Measurements from ENCODE around the gene NPEPL1.
"Not testable (repeated sequence)": the region's sequence is repeated elsewhere in the genome, so short reads cannot be mapped to it uniquely, and the experiment has no call there.

NPEPL1 gene

GRCh38 chr20:58692579-58693225, at the start of gene NPEPL1:
Gene NPEPL1, plus strand, starts transcription at chr20:58692800. Its CDS starts 101 bp downstream, at chr20:58692901.
- peak; percentile 37 for DNase-seq (ENCODE audit: low read depth)

- not testable (repeated sequence) for DNase-seq (ENCODE audit: low read depth)
Observed at GRCh38 chr20:58642896-58643295, 49.7 kb upstream of the NPEPL1 start.

GRCh38 chr20:58645412-58645968, 47.1 kb upstream of the NPEPL1 start:
- no peak for DNase-seq (ENCODE audit: low read depth)

- no peak for DNase-seq (ENCODE audit: low read depth)
Observed at GRCh38 chr20:58646257-58646656, 46.3 kb upstream of the NPEPL1 start.

GRCh38 chr20:58646703-58647102, 45.9 kb upstream of the NPEPL1 start:
- DNase-seq (ENCODE audit: low read depth), result no peak

- no peak for DNase-seq (ENCODE audit: low read depth)
Observed at GRCh38 chr20:58647162-58647795, 45.3 kb upstream of the NPEPL1 start.

GRCh38 chr20:58647796-58648501, 44.7 kb upstream of the NPEPL1 start:
- no peak for DNase-seq (ENCODE audit: low read depth)

GRCh38 chr20:58648502-58648825, 44.1 kb upstream of the NPEPL1 start:
- DNase-seq (ENCODE audit: low read depth), result not testable (repeated sequence)

- DNase-seq (ENCODE audit: low read depth), result no peak
Observed at GRCh38 chr20:58649288-58650180, 43.1 kb upstream of the NPEPL1 start.

GRCh38 chr20:58650181-58650775, 42.3 kb upstream of the NPEPL1 start:
- DNase-seq (ENCODE audit: low read depth), result no peak

GRCh38 chr20:58650776-58651558, 41.6 kb upstream of the NPEPL1 start, which contains the start of gene STX16:
Gene STX16, plus strand, starts transcription at chr20:58651283. Its CDS starts 724 bp downstream, at chr20:58652007.
- DNase-seq (ENCODE audit: low read depth), result no peak

- DNase-seq (ENCODE audit: low read depth), result no peak
Observed at GRCh38 chr20:58651559-58651945, 41.0 kb upstream of the NPEPL1 start.

GRCh38 chr20:58651946-58652605, 40.5 kb upstream of the NPEPL1 start:
- no peak for DNase-seq (ENCODE audit: low read depth)

- DNase-seq (ENCODE audit: low read depth), result no peak
Observed at GRCh38 chr20:58652606-58653294, 39.9 kb upstream of the NPEPL1 start.

GRCh38 chr20:58654337-58654736, 38.3 kb upstream of the NPEPL1 start:
- no peak for DNase-seq (ENCODE audit: low read depth)

GRCh38 chr20:58655328-58656107, 37.1 kb upstream of the NPEPL1 start:
- DNase-seq (ENCODE audit: low read depth), result no peak

GRCh38 chr20:58656831-58657230, 35.8 kb upstream of the NPEPL1 start:
- no peak for DNase-seq (ENCODE audit: low read depth)

- DNase-seq (ENCODE audit: low read depth), result no peak
Observed at GRCh38 chr20:58657262-58657661, 35.3 kb upstream of the NPEPL1 start.

- no peak for DNase-seq (ENCODE audit: low read depth)
Observed at GRCh38 chr20:58657986-58658385, 34.6 kb upstream of the NPEPL1 start.

Data from CMK (cell line).